GM04503 (cell line): Measurements from ENCODE around the gene COA5.

ENCODE experiments used
- DNase-seq: peaks from one replicate; pipeline ENCODE4 v3.0.0-alpha.2; 2012; ENCODE audit warnings: low read depth

Gene COA5

DNA sequence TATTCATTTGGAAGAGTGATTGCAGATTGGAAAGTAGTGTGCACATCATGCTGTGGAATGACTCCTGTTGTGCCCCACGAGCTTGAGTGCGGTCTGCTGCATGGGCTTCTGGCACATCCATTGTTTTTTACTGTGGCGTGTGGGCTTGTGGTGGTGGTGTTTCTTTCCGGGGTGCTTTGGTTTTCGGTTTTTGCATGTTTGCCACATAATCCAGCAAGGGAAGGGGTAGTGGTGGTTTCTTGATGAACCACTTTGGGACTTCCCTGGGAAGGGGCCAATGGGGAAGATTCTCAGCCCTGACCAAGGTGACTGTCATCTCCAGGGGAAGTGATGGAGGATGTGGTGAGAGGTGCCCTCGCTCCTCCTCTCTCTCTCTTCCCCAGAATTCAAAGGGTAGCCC lies 57.0 kb downstream of the COA5 start:
- DNase-seq = no peak

DNA sequence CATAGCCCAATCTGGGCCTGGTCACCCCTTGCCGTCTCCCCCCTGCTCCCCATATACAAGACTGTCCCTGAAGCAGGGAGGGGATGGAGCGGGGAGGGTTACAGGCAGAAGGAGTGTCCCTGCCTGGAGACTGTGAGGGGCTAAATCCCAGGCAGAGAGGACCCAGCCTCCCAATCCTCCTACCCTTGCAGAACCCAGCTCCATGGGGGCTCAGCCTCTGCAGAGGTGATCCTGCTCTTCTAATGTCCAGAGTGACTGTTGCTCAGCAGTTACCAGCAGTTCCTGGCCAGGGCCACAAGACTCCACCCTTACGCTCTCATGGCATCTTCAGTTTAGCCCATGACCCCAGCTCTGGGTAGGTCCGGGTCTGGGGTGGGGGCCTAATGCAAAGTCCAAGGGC lies 58.1 kb downstream of the COA5 start:
- DNase-seq = no peak
